SK-N-SH (cell line): ENCODE results near the gene MYRF. TPM values are rescaled to one million over a fixed set of nuclear protein-coding genes. Genes with fewer than 3 reads are reported as not detected.

Experiments used
- CTCF ChIA-PET: fragments of 300-600, 350-600 bp; formaldehyde crosslinking; extraction: SDS; loops from one replicate; lab custom pipeline; 2021; lab: Yijun Ruan, JAX
- POLR2A ChIA-PET: fragments of 350-600 bp; sonication (Branson Sonifier 250); formaldehyde crosslinking; extraction: SDS; loops from one replicate; lab custom pipeline; 2020; ENCODE audit warnings: antibody characterized with exemption, inconsistent platforms; lab: Yijun Ruan, JAX
- DNase-seq: peaks from one replicate; pipeline ENCODE4 v3.0.0; 2012
- H2AFZ ChIP-seq: fragments of 200-600 bp; sonication (generic); 2 replicates; pipeline ENCODE4 v1.8.1; 2016; ENCODE audit warnings: antibody characterized with exemption, mild to moderate bottlenecking, low read depth
- H3F3A ChIP-seq: fragments of 200-600 bp; sonication (generic); replicated peaks from 2 replicates; pipeline ENCODE3; 2016; ENCODE audit warnings: antibody characterized with exemption, mild to moderate bottlenecking; ENCODE audit not compliant: insufficient read depth
- H3K27ac ChIP-seq, 2 experiments: fragments of 200-500 bp in 1 of 2; fragments of 200-600 bp in 1 of 2; sonication (Bioruptor generic) in 1 of 2; sonication (generic), shearing (Covaris generic) in 1 of 2; 2 replicates each; pipeline versions ENCODE4 v1.5.1 to v1.6.1; 2014 to 2016; ENCODE audit warnings: low read depth in 2 of 2, inconsistent platforms in 1 of 2, low read length in 1 of 2, mild to moderate bottlenecking in 1 of 2, mixed read lengths in 1 of 2
- H3K27me3 ChIP-seq: fragments of 200-600 bp; sonication (generic), shearing (Covaris generic); 2 replicates; pipeline ENCODE4 v1.6.1; 2016; ENCODE audit warnings: mixed run types; ENCODE audit not compliant: insufficient read depth
- H3K36me3 ChIP-seq, 2 experiments: fragments of 200-500 bp in 1 of 2; fragments of 200-600 bp in 1 of 2; sonication (Bioruptor generic) in 1 of 2; sonication (generic) in 1 of 2; replicated peaks in 1 of 2; 2 replicates each; pipeline versions ENCODE3 to v1.5.1; 2014 to 2016; ENCODE audit warnings: low read length in 1 of 2, mild to moderate bottlenecking in 1 of 2; ENCODE audit not compliant: insufficient read depth in 2 of 2, control insufficient read depth in 1 of 2
- H3K4me1 ChIP-seq, 2 experiments: fragments of 200-500 bp in 1 of 2; fragments of 200-600 bp in 1 of 2; sonication (Bioruptor generic) in 1 of 2; sonication (generic), shearing (Covaris generic) in 1 of 2; 2 replicates each; pipeline versions ENCODE4 v1.5.1 to v1.6.1; 2014 to 2016; ENCODE audit warnings: low read depth in 1 of 2, low read length in 1 of 2, mixed run types in 1 of 2; ENCODE audit not compliant: insufficient read depth in 2 of 2, control insufficient read depth in 1 of 2
- H3K4me2 ChIP-seq: fragments of 200-600 bp; sonication (generic), shearing (Covaris generic); 2 replicates; pipeline ENCODE4 v1.6.1; 2017; ENCODE audit warnings: mixed run types
- H3K4me3 ChIP-seq, 2 experiments: fragments of 200-500 bp in 1 of 2; fragments of 200-600 bp in 1 of 2; sonication (Bioruptor generic) in 1 of 2; sonication (generic), shearing (Covaris generic) in 1 of 2; 2 replicates each; pipeline versions ENCODE4 v1.5.1 to v1.8.1; 2014 to 2016; ENCODE audit warnings: low read depth in 2 of 2, inconsistent platforms in 1 of 2, low read length in 1 of 2, mild to moderate bottlenecking in 1 of 2, mixed read lengths in 1 of 2, moderate library complexity in 1 of 2
- H3K79me2 ChIP-seq: fragments of 200-600 bp; sonication (generic); 2 replicates; pipeline ENCODE4 v1.8.1; 2017; ENCODE audit warnings: mild to moderate bottlenecking; ENCODE audit not compliant: insufficient read depth
- H3K9ac ChIP-seq: fragments of 200-600 bp; sonication (generic); 2 replicates; pipeline ENCODE4 v1.6.1; 2017; ENCODE audit warnings: mixed run types
- H3K9me2 ChIP-seq: fragments of 200-600 bp; sonication (generic); 2 replicates; pipeline ENCODE4 v1.6.1; 2017; ENCODE audit warnings: mixed run types
- H3K9me3 ChIP-seq: fragments of 200-600 bp; sonication (generic); 2 replicates; pipeline ENCODE4 v1.6.1; 2017; ENCODE audit warnings: mixed run types, mild to moderate bottlenecking, moderate library complexity
- H4K20me1 ChIP-seq: fragments of 200-600 bp; sonication (generic); 2 replicates; pipeline ENCODE4 v1.6.1; 2017; ENCODE audit warnings: mild to moderate bottlenecking, mixed run types; ENCODE audit not compliant: insufficient read depth
- EZH2phosphoT487 ChIP-seq: fragments of 200-600 bp; sonication (generic); IDR thresholded peaks from 2 replicates; pipeline ENCODE4 v1.6.1; 2017; ENCODE audit warnings: low read depth, mixed run types, mild to moderate bottlenecking, antibody characterized with exemption, moderate library complexity, borderline replicate concordance
- FOSL2 ChIP-seq: IDR thresholded peaks from 2 replicates; pipeline ENCODE4 v1.4.0; 2012; ENCODE audit warnings: low read depth, mild to moderate bottlenecking, moderate library complexity, borderline replicate concordance
- FOXM1 ChIP-seq: IDR thresholded peaks from 2 replicates; pipeline ENCODE4 v1.4.0; 2012; ENCODE audit warnings: low read depth, mild to moderate bottlenecking
- JUND ChIP-seq: IDR thresholded peaks from 2 replicates; pipeline ENCODE4 v1.4.0; 2012
- RXRA ChIP-seq: IDR thresholded peaks from 2 replicates; pipeline ENCODE4 v1.4.0; 2012; ENCODE audit warnings: low read depth, mild to moderate bottlenecking, borderline replicate concordance
- SIN3A ChIP-seq: IDR thresholded peaks from 2 replicates; pipeline ENCODE4 v1.6.1; 2012; ENCODE audit warnings: low read depth, mild to moderate bottlenecking, low read length, moderate library complexity, borderline replicate concordance
- SMC3 ChIP-seq: IDR thresholded peaks from 2 replicates; pipeline ENCODE4 v1.6.1; 2012; ENCODE audit warnings: low read depth, low read length, improper control_type of control experiment
- WGBS: methylation state at CpG from one replicate; pipeline ENCODE4 v1.1.6; 2017; ENCODE audit warnings: low lambda C conversion rate; 5-methylcytosine and 5-hydroxymethylcytosine counted together
- polyA plus RNA-seq, 3 experiments: library from polyadenylated mRNA; depleted of rRNA; stranded (reverse); fragments of >200 nt; gene quantifications; 2 replicates each; pipeline ENCODE4 v1.2.3, GENCODE V29; 2012
- TF ChIP-seq, protein P1 (sequence below): IDR thresholded peaks from 2 replicates; pipeline ENCODE4 v1.4.0; 2012; ENCODE audit warnings: low read depth, borderline replicate concordance
- TF ChIP-seq, protein P2 (sequence below): IDR thresholded peaks from 2 replicates; pipeline ENCODE4 v1.4.0; 2012; ENCODE audit warnings: low read depth, borderline replicate concordance
- TF ChIP-seq, protein P3 (sequence below): IDR thresholded peaks from 2 replicates; pipeline ENCODE4; 2012

MYRF gene
- polyA plus RNA-seq, 1 of the 3 experiments (the other 2 are of a cell fraction), result 2.8 TPM

DNA sequence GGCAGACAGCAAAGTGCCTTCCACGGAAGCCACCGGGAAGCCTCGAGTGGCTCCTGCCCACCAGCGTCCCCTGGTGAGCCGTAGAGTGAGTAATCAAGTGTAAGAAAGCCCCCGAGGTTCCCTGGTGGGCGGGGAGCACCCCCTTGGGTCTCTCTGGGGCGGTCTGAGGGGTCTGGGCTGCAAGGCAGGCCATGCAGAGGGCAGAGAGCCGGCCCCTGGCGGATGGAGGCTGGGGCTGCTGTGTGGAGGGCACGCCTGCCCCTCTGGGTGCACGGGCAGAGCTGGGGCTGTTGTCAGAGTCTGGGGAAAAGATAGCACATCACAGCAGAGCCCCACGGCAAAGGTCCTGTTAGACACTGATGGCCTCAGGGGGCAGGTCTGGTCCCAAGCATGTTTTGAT lies 25.7 kb upstream of the MYRF start:
- ChIA-PET CTCF (interaction anchor here (1.1 kb wide), 1 partner anchor 45 kb away, joined by 3 read pairs; no protein-coding TSS in a partner anchor), POLR2A (no interaction called here)
- Histone ChIP-seq H3K9me3 (no peaks in the 10 kb centered on the region), H3K27me3 (no peaks in the 10 kb centered on the region), H3K4me1 (no peaks in the 10 kb centered on the region; a peak in 1 of 4 replicates), H4K20me1 (no peaks in the 10 kb centered on the region), H3K79me2 (no peaks in the 10 kb centered on the region), H3K36me3 (peaks cover 0 to 26% of the 10 kb centered on the region in 2 experiments), H3K9ac (no peak overlapping the region), H3K4me2 (no peak overlapping the region), H3K27ac (no peak overlapping the region; a peak in 1 of 4 replicates), H3K4me3 (no peak overlapping the region), H2AFZ (no peak overlapping the region), H3K9me2 (no peaks in the 10 kb centered on the region), H3F3A (no peaks in the 10 kb centered on the region)
- WGBS, result 91% methylated on average over 10 of the region's 13 CpGs
- no peak for TF ChIP-seq SMC3
- TF ChIP-seq, protein P1, sequence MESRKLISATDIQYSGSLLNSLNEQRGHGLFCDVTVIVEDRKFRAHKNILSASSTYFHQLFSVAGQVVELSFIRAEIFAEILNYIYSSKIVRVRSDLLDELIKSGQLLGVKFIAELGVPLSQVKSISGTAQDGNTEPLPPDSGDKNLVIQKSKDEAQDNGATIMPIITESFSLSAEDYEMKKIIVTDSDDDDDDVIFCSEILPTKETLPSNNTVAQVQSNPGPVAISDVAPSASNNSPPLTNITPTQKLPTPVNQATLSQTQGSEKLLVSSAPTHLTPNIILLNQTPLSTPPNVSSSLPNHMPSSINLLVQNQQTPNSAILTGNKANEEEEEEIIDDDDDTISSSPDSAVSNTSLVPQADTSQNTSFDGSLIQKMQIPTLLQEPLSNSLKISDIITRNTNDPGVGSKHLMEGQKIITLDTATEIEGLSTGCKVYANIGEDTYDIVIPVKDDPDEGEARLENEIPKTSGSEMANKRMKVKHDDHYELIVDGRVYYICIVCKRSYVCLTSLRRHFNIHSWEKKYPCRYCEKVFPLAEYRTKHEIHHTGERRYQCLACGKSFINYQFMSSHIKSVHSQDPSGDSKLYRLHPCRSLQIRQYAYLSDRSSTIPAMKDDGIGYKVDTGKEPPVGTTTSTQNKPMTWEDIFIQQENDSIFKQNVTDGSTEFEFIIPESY, result no peak
- TF ChIP-seq, protein P2, sequence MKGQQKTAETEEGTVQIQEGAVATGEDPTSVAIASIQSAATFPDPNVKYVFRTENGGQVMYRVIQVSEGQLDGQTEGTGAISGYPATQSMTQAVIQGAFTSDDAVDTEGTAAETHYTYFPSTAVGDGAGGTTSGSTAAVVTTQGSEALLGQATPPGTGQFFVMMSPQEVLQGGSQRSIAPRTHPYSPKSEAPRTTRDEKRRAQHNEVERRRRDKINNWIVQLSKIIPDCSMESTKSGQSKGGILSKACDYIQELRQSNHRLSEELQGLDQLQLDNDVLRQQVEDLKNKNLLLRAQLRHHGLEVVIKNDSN, result no peak
- TF ChIP-seq SIN3A, result no peak
- TF ChIP-seq RXRA, result no peak
- no peak for TF ChIP-seq EZH2phosphoT487
- TF ChIP-seq FOSL2, result no peak
- no peak for DNase-seq

DNA sequence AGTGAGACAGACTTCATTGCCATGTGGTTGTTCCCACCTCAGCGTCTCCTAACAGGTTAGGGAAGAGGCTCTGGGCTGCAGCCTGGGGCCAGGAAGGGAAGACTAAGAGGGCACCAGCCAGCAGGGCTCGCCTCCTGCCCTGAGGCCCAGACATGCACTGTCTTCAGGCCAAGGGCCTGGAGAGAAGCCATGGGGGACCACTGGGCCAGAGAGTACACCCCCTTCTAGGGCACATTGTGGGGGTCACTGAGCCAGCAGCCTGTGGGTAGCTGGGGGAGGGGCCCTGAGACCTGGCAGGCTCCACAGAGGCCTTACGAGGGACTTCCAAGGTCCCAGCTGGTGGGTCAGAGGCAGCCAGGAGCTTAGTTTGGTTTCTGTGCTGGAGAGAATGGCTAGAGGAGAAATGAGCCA lies 25.0 kb upstream of the MYRF start:
- Histone ChIP-seq H4K20me1 (no peaks in the 10 kb centered on the region), H3K79me2 (no peaks in the 10 kb centered on the region), H3K9ac (no peak overlapping the region), H3K4me1 (no peaks in the 10 kb centered on the region; a peak in 1 of 4 replicates), H3K36me3 (peaks cover 0 to 26% of the 10 kb centered on the region in 2 experiments), H3K4me3 (no peak overlapping the region), H3K27ac (no peak overlapping the region), H3K27me3 (no peaks in the 10 kb centered on the region), H3K9me2 (no peaks in the 10 kb centered on the region)
- 100% methylated on average over 2 of the region's 3 CpGs for WGBS
- POLR2A ChIA-PET, result no interaction called here
- TF ChIP-seq FOXM1 (no peak), JUND (no peak), SIN3A (no peak)
- TF ChIP-seq, protein P3, sequence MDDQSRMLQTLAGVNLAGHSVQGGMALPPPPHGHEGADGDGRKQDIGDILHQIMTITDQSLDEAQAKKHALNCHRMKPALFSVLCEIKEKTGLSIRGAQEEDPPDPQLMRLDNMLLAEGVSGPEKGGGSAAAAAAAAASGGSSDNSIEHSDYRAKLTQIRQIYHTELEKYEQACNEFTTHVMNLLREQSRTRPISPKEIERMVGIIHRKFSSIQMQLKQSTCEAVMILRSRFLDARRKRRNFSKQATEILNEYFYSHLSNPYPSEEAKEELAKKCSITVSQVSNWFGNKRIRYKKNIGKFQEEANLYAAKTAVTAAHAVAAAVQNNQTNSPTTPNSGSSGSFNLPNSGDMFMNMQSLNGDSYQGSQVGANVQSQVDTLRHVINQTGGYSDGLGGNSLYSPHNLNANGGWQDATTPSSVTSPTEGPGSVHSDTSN, result no peak
- TF ChIP-seq, all 33 proteins: peak for 0
- no peak for DNase-seq
- H2AFZ ChIP-seq, result no peak overlapping the region
- H3K4me2 ChIP-seq, result no peak overlapping the region
- H3F3A ChIP-seq, result no peaks in the 10 kb centered on the region
- CTCF ChIA-PET, result no interaction called here
- H3K9me3 ChIP-seq, result no peaks in the 10 kb centered on the region
